HepG2 (cell line): Measurements from ENCODE around the gene B3GNT8. TPM values are rescaled to one million over a fixed set of nuclear protein-coding genes. Genes with fewer than 3 reads are reported as not detected.

Source experiments
- ATAC-seq: fragments of 200-7000 bp; cut with Tn5 transposase; 3 replicates; pipeline ENCODE4 v1.9.1; 2020; ENCODE audit warnings: mild to moderate bottlenecking, moderate library complexity
- BruUV-seq: library from RNA; stranded (reverse); fragments of 400-500 nt; replicated peaks from 2 replicates; lab custom pipeline; 2021; lab: Mats Ljungman, UMichigan
- CTCF ChIA-PET: fragments of 300-600 bp; formaldehyde crosslinking; extraction: SDS; loops from one replicate; lab custom pipeline; 2021; ENCODE audit warnings: low total read pairs, inconsistent platforms, low intra/inter-chr PET ratio; lab: Yijun Ruan, JAX
- POLR2A ChIA-PET: fragments of 350-600 bp; sonication (Branson Sonifier 250); formaldehyde crosslinking; loops from one replicate; lab custom pipeline; 2020; ENCODE audit warnings: antibody characterized with exemption, inconsistent platforms; lab: Yijun Ruan, JAX
- DNase-seq: peaks from one replicate; pipeline ENCODE4 v3.0.0-alpha.2; 2015; ENCODE audit warnings: low spot score
- FAIRE-seq: peaks from 3 replicates; lab custom pipeline; 2011; peaks lifted over from hg19 to GRCh38; lab: Jason Lieb, UNC
- H2AFZ ChIP-seq: one replicate; pipeline ENCODE4 v1.6.1; 2011; ENCODE audit warnings: low read length, inconsistent platforms
- H3K27ac ChIP-seq: fragments of 300-600 bp; 3 replicates; pipeline ENCODE4 v1.8.0; 2011; ENCODE audit warnings: mixed run types, mild to moderate bottlenecking, mixed read lengths, low read length, inconsistent platforms; ENCODE audit not compliant: insufficient read depth; ENCODE audit errors: extremely low read length
- H3K27me3 ChIP-seq, 2 experiments: fragments of 200-600 bp in 1 of 2; 2 replicates in 1 of 2; 3 replicates in 1 of 2; pipeline versions ENCODE4 v1.6.0 to v1.8.0; 2011; ENCODE audit warnings: low read length in 2 of 2, mild to moderate bottlenecking in 2 of 2, moderate library complexity in 2 of 2, inconsistent platforms in 1 of 2; ENCODE audit not compliant: insufficient read depth in 2 of 2, control insufficient read depth in 1 of 2
- H3K36me3 ChIP-seq, 2 experiments: fragments of 200-600 bp in 1 of 2; replicated peaks in 1 of 2; 2 replicates in 1 of 2; 3 replicates in 1 of 2; pipeline versions ENCODE4 v1.5.1 to v1.8.0; 2011; ENCODE audit warnings: low read length in 2 of 2, inconsistent platforms in 1 of 2; ENCODE audit not compliant: insufficient read depth in 2 of 2, control insufficient read depth in 1 of 2
- H3K4me1 ChIP-seq: 2 replicates; pipeline ENCODE4 v1.5.1; 2012; ENCODE audit warnings: low read length, inconsistent platforms; ENCODE audit not compliant: insufficient read depth
- H3K4me2 ChIP-seq: 2 replicates; pipeline ENCODE4 v1.6.0; 2011; ENCODE audit warnings: low read depth, low read length, inconsistent platforms
- H3K4me3 ChIP-seq, 3 experiments: fragments of 200-600 bp in 1 of 3; sonication (generic), shearing (Covaris generic) in 1 of 3; replicated peaks in 1 of 3; 2 replicates each; pipeline ENCODE4 v1.5.1; 2011 to 2016; ENCODE audit warnings: low read length in 3 of 3, inconsistent platforms in 2 of 3, low read depth in 2 of 3, mild to moderate bottlenecking in 2 of 3, control low read depth in 1 of 3, mixed read lengths in 1 of 3; ENCODE audit not compliant: insufficient read depth in 1 of 3
- H3K79me2 ChIP-seq: one replicate; pipeline ENCODE4 v1.6.1; 2011; ENCODE audit warnings: low read length, inconsistent platforms; ENCODE audit not compliant: insufficient read depth
- H3K9ac ChIP-seq: 2 replicates; pipeline ENCODE4 v1.6.0; 2011; ENCODE audit warnings: mild to moderate bottlenecking, low read depth, low read length, inconsistent platforms; ENCODE audit not compliant: insufficient read depth
- H3K9me3 ChIP-seq: 2 replicates; pipeline ENCODE4 v1.5.1; 2012; ENCODE audit warnings: mild to moderate bottlenecking, low read length
- H4K20me1 ChIP-seq: 2 replicates; pipeline ENCODE4 v1.6.0; 2011; ENCODE audit warnings: inconsistent platforms, mild to moderate bottlenecking, low read length, moderate library complexity; ENCODE audit not compliant: insufficient read depth
- KDM1A ChIP-seq: IDR thresholded peaks from 2 replicates; pipeline ENCODE4 v1.6.1; 2016; ENCODE audit warnings: missing compliant biosample characterization
- MAF1 ChIP-seq: sonication (generic); formaldehyde crosslinking; IDR thresholded peaks from 2 replicates; pipeline ENCODE4 v1.5.0; 2020; ENCODE audit warnings: missing genetic modification reagents, borderline replicate concordance
- MED8 ChIP-seq: sonication (generic); formaldehyde crosslinking; IDR thresholded peaks from 2 replicates; pipeline ENCODE4 v1.8.1; 2023; ENCODE audit warnings: mild to moderate bottlenecking, missing genetic modification reagents; ENCODE audit not compliant: insufficient replicate concordance
- MEIS2 ChIP-seq: sonication (generic); formaldehyde crosslinking; IDR thresholded peaks from 2 replicates; pipeline ENCODE4 v1.9.0; 2021; ENCODE audit warnings: mild to moderate bottlenecking, missing genetic modification reagents
- NFIB ChIP-seq: sonication (generic); formaldehyde crosslinking; IDR thresholded peaks from 2 replicates; pipeline ENCODE4 v1.9.0; 2021; ENCODE audit warnings: missing genetic modification reagents, mild to moderate bottlenecking, borderline replicate concordance
- NRL ChIP-seq: sonication (generic); formaldehyde crosslinking; IDR thresholded peaks from 2 replicates; pipeline ENCODE4 v1.5.0; 2020; ENCODE audit warnings: missing genetic modification reagents, mild to moderate bottlenecking, moderate library complexity, borderline replicate concordance
- TBP ChIP-seq: sonication (generic); formaldehyde crosslinking; IDR thresholded peaks from 2 replicates; pipeline ENCODE4 v1.5.0; 2020; ENCODE audit warnings: missing genetic modification reagents
- ZBTB8A ChIP-seq: sonication (generic); formaldehyde crosslinking; IDR thresholded peaks from 2 replicates; pipeline ENCODE4 v1.4.0; 2020; ENCODE audit warnings: mild to moderate bottlenecking, low read depth, missing genetic modification reagents, borderline replicate concordance
- ZFP82 ChIP-seq: sonication (generic); formaldehyde crosslinking; IDR thresholded peaks from 2 replicates; pipeline ENCODE4 v1.5.1; 2020; ENCODE audit warnings: mild to moderate bottlenecking, missing genetic modification reagents, borderline replicate concordance
- WGBS: methylation state at CpG from one replicate; pipeline ENCODE4 v1.1.6; 2017; ENCODE audit warnings: low lambda C conversion rate; 5-methylcytosine and 5-hydroxymethylcytosine counted together
- in situ Hi-C: cut with HindIII; loops from 2 replicates; pipeline ENCODE4 v1.10.0; 2017; ENCODE audit warnings: low pct_unique_long_range_greater_than_20kb; ENCODE audit not compliant: extremely low pct_ligation_motif_present
- intact Hi-C: fragments of 100-400 bp; cut with micrococcal nuclease; formaldehyde crosslinking; loops from one replicate; pipeline ENCODE4 v1.10.0; 2022; ENCODE audit not compliant: unreplicated experiment
- polyA plus RNA-seq, 8 experiments: library from polyadenylated mRNA; depleted of rRNA in 3 of 8; stranded (reverse) in 7 of 8; unstranded in 1 of 8; fragments of >200 nt; fragmentation: Illumina TruSeq in 4 of 8; extraction: Trizol in 4 of 8; gene quantifications; 2 replicates each; pipeline versions ENCODE4 v1.2.1 to v1.2.3, GENCODE V29; 2011 to 2016; ENCODE audit warnings: low read depth in 4 of 8, missing spikeins in 1 of 8, mixed read lengths in 1 of 8; ENCODE audit not compliant: insufficient read depth in 1 of 8
- total RNA-seq, 5 experiments: library from RNA; depleted of rRNA; stranded (reverse); fragments of >200 nt; fragmentation: Illumina TruSeq; extraction: Trizol; gene quantifications; 2 replicates each; pipeline ENCODE4 v1.2.3, GENCODE V29; 2016; ENCODE audit warnings: low read depth in 1 of 5
- TF ChIP-seq, protein P1 (sequence below): sonication (generic); formaldehyde crosslinking; IDR thresholded peaks from 2 replicates; pipeline ENCODE4 v1.5.1; 2020; ENCODE audit warnings: mild to moderate bottlenecking, missing genetic modification reagents
- TF ChIP-seq, protein P2 (sequence below): fragments of 450-650 bp; IDR thresholded peaks from 2 replicates; pipeline ENCODE4 v1.6.1; 2017
- TF ChIP-seq, protein P3 (sequence below): IDR thresholded peaks from 2 replicates; pipeline ENCODE4 v1.6.1; 2016; ENCODE audit warnings: missing genetic modification reagents, missing compliant biosample characterization
- TF ChIP-seq, protein P4 (sequence below): sonication (generic); formaldehyde crosslinking; IDR thresholded peaks from 2 replicates; pipeline ENCODE4 v1.4.0; 2020; ENCODE audit warnings: mild to moderate bottlenecking, low read depth, missing genetic modification reagents
- TF ChIP-seq, protein P5 (sequence below): sonication (generic); formaldehyde crosslinking; IDR thresholded peaks from 2 replicates; pipeline ENCODE4 v1.4.0; 2020; ENCODE audit warnings: missing genetic modification reagents

Gene B3GNT8
- total and polyA plus RNA-seq, 2 of the 13 experiments (the other 11 are each of a cell fraction or from before 2014, with no cell fraction given), result 0.26 to 1.9 TPM

DNA sequence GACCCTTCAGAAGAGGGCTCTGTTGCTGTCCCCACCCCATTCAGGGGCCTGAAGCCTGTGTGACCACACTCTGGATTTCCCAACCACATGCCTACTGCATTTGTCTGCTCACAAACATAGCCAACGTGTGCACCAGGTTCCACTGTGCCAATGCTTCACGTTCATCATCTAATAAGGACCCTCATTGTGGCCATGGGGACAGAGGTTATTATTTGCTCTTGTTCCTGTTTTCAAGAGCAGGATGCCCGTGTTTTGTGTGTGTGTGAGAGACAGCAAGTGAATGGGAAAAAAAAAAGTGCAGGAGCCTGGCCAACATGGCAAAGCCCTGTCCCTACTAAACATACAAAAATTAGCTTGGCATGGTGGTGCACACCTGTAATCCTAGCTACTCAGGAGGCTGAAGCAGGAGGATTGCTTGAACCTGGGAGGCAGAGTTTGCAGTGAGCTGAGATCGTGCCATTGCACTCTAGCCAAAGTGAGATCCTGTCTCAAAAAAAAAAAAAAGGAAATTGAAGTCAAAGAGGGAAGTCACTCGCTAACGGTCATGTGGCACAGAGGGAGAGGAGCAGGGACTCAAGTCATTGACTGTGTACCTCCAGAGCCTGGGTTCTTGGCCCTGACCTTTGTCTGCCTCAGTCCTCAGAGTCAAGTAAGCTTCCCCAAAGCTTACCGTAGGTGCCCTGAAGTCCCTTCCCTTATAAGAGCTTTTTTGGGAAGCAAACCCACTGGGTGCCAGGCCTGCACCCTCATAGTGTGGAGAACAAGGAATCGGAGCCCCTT lies 6.9 kb downstream of the B3GNT8 start:
- ATAC-seq (no peak), FAIRE-seq (no peak), DNase-seq (no peak)
- H3K4me3 ChIP-seq, result no peak overlapping the region
- 94% methylated on average over 8 of the region's 8 CpGs for WGBS
- in situ Hi-C loops (no loop called here), intact Hi-C loops (no loop called here)
- peaks cover 12% of the 10 kb centered on the region for H3K4me1 ChIP-seq
- peaks cover 24 to 33% of the 10 kb centered on the region in 2 experiments; a peak in 4 of 5 replicates for H3K36me3 ChIP-seq
- H2AFZ ChIP-seq, result no peak overlapping the region
- H3K9ac ChIP-seq, result no peak overlapping the region
- H4K20me1 ChIP-seq, result no peaks in the 10 kb centered on the region
- no peaks in the 10 kb centered on the region for H3K79me2 ChIP-seq
- no peak overlapping the region for H3K27ac ChIP-seq
- no TSS peak for BruUV-seq
- ChIA-PET POLR2A (interaction anchor here (1.4 kb wide), 1 partner anchor 19 kb away, joined by 3 read pairs; the partner anchor contains the start of gene DMAC2), CTCF (no interaction called here)
- no peaks in the 10 kb centered on the region for H3K9me3 ChIP-seq
- no peak overlapping the region for H3K4me2 ChIP-seq
- no peaks in the 10 kb centered on the region for H3K27me3 ChIP-seq
- TF ChIP-seq, protein P1, sequence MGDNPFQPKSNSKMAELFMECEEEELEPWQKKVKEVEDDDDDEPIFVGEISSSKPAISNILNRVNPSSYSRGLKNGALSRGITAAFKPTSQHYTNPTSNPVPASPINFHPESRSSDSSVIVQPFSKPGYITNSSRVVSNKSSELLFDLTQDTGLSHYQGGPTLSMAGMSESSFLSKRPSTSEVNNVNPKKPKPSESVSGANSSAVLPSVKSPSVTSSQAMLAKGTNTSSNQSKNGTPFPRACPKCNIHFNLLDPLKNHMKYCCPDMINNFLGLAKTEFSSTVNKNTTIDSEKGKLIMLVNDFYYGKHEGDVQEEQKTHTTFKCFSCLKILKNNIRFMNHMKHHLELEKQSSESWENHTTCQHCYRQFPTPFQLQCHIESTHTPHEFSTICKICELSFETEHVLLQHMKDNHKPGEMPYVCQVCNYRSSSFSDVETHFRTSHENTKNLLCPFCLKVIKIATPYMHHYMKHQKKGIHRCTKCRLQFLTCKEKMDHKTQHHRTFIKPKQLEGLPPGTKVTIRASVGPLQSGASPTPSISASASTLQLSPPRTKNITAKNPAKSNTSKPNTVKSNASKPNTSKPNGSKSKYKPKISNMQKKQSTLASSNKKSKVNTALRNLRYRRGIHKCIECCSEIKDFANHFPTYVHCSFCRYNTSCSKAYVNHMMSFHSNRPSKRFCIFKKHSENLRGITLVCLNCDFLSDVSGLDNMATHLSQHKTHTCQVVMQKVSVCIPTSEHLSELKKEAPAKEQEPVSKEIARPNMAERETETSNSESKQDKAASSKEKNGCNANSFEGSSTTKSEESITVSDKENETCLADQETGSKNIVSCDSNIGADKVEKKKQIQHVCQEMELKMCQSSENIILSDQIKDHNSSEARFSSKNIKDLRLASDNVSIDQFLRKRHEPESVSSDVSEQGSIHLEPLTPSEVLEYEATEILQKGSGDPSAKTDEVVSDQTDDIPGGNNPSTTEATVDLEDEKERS, result no peak
- TF ChIP-seq MAF1 (CRISPR knock-in tag), result no peak
- TF ChIP-seq, protein P2, sequence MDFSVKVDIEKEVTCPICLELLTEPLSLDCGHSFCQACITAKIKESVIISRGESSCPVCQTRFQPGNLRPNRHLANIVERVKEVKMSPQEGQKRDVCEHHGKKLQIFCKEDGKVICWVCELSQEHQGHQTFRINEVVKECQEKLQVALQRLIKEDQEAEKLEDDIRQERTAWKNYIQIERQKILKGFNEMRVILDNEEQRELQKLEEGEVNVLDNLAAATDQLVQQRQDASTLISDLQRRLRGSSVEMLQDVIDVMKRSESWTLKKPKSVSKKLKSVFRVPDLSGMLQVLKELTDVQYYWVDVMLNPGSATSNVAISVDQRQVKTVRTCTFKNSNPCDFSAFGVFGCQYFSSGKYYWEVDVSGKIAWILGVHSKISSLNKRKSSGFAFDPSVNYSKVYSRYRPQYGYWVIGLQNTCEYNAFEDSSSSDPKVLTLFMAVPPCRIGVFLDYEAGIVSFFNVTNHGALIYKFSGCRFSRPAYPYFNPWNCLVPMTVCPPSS, result no peak
- no peak for TF ChIP-seq NFIB
- TF ChIP-seq, protein P3, sequence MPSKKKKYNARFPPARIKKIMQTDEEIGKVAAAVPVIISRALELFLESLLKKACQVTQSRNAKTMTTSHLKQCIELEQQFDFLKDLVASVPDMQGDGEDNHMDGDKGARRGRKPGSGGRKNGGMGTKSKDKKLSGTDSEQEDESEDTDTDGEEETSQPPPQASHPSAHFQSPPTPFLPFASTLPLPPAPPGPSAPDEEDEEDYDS (CRISPR knock-in tag), result no peak
- TF ChIP-seq, protein P4, sequence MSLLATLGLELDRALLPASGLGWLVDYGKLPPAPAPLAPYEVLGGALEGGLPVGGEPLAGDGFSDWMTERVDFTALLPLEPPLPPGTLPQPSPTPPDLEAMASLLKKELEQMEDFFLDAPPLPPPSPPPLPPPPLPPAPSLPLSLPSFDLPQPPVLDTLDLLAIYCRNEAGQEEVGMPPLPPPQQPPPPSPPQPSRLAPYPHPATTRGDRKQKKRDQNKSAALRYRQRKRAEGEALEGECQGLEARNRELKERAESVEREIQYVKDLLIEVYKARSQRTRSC (CRISPR knock-in tag), result no peak
- no peak for TF ChIP-seq ZBTB8A (CRISPR knock-in tag)
- TF ChIP-seq, protein P5, sequence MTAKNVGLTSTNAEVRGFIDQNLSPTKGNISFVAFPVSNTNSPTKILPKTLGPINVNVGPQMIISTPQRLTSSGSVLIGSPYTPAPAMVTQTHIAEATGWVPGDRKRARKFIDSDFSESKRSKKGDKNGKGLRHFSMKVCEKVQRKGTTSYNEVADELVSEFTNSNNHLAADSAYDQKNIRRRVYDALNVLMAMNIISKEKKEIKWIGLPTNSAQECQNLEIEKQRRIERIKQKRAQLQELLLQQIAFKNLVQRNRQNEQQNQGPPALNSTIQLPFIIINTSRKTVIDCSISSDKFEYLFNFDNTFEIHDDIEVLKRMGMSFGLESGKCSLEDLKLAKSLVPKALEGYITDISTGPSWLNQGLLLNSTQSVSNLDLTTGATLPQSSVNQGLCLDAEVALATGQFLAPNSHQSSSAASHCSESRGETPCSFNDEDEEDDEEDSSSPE (CRISPR knock-in tag), result no peak
- TF ChIP-seq MED8 (CRISPR knock-in tag), result no peak
- no peak for TF ChIP-seq NRL (CRISPR knock-in tag)
- no peak for TF ChIP-seq ZFP82
- no peak for TF ChIP-seq TBP (CRISPR knock-in tag)
- no peak for TF ChIP-seq MEIS2
- no peak for TF ChIP-seq KDM1A (CRISPR knock-in tag)
